GM21526 (cell line): ENCODE measurements around the gene PCMT1.
"Not testable (repeated sequence)": the region's sequence is repeated elsewhere in the genome, so short reads cannot be mapped to it uniquely, and the experiment has no call there.

Source experiments
- ATAC-seq: cut with Tn5 transposase; IDR thresholded peaks from one replicate; pipeline ENCODE4 v1.9.1; 2021; ENCODE audit warnings: moderate library complexity; ENCODE audit not compliant: unreplicated experiment, low FRiP score

PCMT1 gene

DNA sequence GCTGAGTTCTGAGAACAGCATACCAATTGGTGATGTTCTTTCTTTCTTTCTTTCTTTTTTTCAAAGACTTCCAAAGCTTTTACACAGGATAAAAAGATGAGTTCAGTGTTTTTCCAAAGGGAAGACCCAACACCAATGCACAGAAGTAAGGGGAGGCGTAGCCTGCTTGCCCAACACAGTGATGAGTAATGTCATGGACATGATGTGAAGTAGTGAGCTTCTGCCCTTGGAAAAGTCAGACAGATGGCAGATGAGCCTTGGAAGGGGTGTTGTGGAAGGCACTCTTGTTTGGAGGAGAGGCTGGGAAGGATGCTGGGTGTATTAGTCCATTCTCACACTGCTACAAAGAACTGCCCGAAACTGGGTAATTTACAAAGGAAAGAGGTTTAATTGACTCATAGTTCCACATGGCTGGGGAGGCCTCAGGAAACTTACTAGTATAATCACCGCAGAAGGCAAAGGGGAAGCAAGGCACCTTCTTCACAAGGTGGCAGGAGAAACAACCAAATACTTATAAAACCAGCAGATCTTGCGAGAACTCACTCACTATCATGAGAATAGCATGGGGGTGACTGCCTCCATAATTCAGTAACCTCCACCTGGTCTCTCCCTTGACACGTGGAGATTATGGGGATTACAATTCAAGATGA lies 102.0 kb downstream of the PCMT1 start:
- no peak for ATAC-seq

GRCh38 chr6:149852180-149852579 lies 102.6 kb downstream of the PCMT1 start:
- ATAC-seq: no peak

DNA sequence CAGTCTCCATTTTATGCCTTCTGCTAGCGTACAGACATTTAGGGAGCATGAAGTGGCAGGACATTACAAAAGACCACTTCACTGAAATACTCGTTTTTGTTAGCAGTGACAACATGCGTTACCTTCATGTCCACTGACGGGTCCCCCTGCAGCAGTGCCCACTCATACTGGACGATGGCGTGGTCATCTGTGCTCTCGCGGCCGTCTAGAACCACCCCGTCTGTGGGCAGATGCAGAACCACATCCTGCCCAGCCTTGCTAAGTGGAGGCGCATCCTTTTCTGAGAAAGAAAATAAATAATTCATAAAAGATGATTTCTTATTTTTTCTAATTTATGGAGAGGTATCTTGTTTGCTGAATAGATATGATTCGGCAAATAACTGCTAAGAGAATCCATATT lies 103.3 kb downstream of the PCMT1 start:
- no peak for ATAC-seq

DNA sequence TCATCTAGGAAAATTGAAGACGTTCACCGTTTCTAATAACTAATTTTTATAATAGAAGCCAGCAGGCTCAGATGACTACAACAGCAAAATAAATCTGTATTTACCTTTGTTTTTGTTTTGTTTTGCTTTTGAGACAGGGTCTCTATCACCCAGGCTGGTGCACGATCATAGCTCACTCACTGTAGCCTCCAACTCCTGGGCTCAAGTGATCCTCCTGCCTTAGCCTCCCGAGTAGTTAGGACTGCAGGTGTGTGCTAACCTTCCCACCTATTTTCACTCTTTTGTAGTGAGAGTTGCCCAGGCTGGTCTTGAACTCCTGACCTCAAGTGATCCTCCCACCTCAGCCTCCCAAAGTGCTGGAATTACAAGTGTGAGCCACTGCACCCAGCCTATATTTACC lies 104.5 kb downstream of the PCMT1 start:
- ATAC-seq: not testable (repeated sequence)

DNA sequence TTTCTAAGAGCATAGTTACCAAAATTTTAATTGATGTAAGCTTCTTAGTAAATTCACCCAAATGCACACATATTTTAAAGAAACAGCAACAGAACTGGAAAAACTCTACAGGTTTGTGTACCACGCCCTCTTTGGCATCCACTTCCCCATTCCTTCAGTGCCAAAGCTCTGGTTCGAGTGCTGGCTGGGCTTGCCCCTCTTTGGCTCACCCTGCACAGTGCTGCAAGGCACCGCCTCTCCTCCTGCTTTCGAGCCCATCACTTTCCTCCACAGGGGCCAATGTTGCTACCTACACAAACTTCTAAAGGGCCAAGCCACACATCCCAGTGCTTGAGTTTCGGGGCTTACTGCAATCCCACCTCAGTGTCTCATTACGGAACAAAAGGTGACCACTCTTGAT lies 105.0 kb downstream of the PCMT1 start:
- no peak for ATAC-seq

DNA sequence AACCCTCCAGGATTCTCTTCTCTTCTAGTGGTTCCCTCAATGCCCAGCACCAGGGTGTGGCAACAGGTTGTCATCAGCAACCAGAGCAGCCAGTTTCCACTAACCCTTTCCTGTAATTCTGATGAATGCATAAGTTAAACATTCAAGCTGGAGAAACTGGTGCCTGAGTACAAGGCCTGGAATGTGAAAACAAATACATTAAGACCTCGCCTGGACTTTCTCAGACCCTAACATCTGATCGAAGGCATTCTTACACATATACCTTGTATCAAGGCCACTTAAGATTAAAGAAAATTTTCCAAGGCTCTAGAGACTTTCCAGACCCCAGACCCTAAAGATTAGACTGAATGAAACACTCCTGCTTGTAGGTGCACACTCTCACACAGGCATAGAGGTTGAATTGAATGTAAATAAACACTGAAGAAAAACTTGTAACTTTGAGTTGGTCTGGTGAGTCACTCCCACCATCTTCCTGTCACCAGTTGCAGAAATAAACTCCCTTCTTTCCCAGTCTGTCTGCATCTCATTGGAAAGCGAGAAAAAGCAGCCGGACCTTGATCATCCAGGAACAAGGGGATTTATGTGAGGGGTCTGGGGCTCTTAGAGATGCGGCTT lies 105.6 kb downstream of the PCMT1 start:
- ATAC-seq: no peak

DNA sequence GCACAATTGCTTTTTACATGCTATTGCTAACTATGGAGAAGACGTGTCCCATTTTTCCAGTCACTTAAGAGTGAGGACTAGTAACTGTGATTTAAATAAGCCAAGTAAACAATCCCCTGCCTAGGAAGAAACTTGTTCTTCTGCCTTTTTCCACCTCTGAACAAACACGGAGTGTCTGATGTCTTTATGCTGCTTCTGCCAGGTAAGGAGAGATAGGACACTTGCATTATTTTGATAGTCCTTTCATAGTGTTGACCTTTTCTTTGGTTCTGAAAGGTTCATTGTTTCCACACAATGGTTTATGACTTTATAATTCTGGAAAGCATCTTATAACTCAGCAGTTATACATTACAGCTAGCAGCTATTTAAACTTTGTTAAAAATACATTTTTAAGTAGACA lies 106.2 kb downstream of the PCMT1 start:
- no peak for ATAC-seq

- ATAC-seq: no peak
These were observed 106.9 kb downstream of the PCMT1 start for GRCh38 chr6:149856256-149856994.

DNA sequence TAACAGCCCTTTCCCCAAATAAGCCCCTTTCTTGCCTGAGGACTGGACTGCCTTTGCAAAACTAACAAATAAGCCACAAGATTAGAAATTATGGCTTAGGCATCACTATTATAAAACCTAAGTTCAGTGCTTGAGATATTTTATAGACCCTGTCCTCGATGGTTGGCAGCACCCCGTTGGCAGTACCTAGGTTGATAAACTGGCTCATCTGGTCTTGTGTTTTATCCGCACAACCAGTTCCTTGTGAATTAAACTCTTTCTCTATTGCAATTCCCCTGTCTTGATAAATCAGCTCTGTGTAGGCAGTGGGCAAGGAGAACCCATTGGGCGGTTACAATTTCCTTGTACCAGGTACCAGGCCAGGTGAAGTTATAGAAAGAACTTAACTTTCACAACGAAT lies 108.0 kb downstream of the PCMT1 start:
- no peak for ATAC-seq

DNA sequence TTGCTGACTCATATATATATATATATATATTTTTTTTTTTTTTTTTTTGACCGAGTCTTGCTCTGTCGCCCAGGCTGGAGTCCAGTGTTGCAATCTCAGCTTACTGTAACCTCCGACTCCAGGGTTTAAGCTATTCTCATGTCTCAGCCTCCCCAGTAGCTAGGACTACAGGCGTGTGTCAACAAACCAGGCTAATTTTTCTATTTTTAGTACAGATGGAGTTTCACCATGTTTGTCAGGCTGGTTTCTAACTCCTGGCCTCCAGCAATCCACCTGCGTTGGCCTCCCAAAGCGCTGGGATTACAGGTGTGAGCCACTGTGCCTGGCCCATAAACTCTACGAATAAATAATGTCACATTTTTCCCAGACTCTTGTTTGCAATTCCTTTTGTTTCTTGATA lies 109.8 kb downstream of the PCMT1 start:
- no peak for ATAC-seq

DNA sequence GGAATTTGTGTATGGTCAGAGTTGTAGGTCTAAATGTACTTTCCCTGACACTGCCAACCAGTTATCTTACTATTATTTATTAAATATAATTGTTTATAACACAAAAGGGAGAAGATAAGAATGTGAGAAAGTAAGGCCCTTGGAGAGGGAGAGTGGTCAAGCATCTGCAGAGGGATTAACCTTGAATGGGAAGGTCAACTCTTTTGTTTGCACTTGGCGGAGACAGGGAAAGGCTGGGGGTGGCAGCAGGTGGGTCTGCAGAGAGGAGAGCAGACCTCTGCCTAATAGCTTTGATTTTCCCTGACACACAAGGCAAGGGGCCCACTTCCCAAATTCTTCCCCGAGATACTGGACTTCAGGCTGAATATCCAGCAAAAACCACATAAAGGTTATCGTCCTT lies 110.4 kb downstream of the PCMT1 start:
- ATAC-seq: no peak

GRCh38 chr6:149860513-149860833 lies 110.9 kb downstream of the PCMT1 start:
- ATAC-seq: no peak
